HG02943 (cell line): ENCODE data around the gene DGCR8.

ENCODE experiments used
- ATAC-seq: cut with Tn5 transposase; IDR thresholded peaks from one replicate; pipeline ENCODE4 v1.9.1; 2021; ENCODE audit warnings: mild to moderate bottlenecking, low read depth, moderate library complexity; ENCODE audit not compliant: unreplicated experiment

The DGCR8 gene

DNA sequence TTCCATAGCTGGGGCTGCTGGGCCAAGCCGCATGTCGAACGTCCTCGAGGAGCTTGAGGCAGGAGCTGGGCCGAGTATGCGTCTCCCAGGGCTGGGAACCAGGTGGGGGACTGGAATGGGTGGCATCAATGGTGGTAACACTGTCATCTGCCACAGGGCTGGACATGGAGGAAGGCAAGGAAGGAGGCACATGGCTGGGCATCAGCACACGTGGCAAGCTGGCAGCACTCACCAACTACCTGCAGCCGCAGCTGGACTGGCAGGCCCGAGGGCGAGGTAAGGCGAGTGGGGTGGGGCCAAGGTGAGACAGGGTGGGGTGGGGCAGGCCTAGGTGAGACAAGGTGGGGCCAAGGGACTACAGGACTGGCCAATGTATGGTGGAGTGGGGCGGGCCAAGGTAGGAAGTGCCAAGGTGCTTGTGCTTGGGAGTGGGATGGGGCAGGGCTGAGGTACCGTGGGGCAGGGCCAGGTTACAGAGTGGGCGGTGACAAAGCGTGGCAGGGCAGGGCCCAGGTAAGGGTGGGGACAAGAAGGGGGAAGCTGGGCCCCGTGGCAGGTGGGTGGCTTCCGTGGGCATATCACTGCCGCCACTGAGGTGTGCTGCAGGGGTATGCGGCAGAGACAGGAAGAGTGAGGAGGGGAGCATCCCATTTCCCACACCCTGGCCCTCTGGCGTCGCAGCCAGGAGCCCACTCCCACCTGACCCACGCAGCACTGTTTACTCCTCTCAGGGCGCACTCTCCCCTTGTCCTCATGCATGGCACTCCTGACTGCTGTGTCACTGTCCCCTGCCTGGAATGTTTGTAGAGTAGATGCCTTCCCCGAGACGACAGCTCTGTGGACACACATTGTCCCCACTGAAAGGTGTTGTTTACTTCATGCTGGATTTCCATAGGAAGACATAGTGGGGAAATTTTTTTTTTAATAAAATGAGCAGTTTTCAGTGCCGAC, 27.5 kb upstream of the DGCR8 start:
- ATAC-seq: no peak

DNA sequence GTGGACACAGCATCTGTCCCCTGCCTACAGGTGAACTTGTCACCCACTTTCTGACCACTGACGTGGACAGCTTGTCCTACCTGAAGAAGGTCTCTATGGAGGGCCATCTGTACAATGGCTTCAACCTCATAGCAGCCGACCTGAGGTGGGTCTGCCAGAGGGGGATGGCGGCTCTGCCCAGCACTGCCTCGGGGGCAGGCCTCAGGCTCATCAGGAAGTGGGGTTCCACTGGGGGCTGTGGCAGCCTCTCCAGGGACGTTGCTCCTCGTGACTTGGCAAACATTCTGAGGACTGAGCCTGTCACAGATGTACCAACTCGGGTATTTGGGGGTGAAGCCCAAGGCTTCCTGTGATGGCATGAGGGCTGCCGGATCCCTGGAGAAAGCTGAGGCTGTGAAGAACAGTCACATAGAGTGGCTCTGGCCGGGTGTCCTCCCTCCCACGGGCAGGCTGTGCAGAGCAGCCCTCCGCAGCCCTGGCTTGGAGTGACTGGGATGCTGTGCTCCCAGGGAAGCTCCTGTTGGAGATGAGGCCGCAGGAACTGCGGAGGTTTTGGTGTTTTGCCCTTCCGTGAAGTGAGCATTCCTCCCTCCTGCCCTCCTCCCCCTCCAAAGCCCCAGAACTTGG, 26.5 kb upstream of the DGCR8 start:
- no peak for ATAC-seq

DNA sequence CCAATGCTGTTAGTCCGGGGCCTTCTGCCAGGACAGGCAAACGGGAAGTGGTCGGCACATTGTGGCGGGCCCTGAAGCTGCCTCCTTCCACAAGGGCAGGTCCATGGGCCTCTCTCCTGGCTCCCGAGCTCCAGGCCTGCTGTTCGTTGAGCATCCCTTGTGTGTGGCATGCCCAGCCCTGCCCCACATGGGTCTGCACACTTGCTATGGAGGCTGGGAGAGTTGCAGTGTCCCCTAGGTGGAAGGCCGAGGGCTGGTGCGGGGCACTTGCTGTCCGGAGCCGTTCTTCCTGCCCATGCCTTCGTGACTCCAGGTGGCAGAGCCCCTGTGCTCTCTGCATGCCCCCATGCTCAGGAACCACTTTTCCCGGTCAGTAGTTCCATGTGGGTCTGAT, 26.0 kb upstream of the DGCR8 start:
- no peak for ATAC-seq

DNA sequence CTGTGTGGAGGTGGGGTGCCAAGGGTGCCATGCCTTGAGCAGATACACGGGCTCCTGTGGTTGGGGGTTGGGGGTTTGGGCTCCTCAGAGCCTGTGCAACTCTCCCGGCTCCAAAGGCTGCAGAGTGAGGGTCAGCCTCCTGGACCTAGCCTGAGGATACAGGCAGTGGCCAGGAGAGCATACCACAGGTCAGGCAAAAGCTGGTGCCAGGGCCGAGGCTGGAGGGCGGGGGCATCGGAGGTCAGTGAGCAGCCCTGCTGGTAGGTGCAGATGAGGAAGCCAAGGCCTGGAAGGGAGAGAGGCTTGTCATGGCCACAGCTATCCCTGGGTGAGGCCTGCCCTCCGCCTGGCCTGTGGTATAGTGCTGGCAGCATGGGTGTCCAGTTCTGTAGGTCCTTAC, 25.6 kb upstream of the DGCR8 start:
- ATAC-seq: no peak

DNA sequence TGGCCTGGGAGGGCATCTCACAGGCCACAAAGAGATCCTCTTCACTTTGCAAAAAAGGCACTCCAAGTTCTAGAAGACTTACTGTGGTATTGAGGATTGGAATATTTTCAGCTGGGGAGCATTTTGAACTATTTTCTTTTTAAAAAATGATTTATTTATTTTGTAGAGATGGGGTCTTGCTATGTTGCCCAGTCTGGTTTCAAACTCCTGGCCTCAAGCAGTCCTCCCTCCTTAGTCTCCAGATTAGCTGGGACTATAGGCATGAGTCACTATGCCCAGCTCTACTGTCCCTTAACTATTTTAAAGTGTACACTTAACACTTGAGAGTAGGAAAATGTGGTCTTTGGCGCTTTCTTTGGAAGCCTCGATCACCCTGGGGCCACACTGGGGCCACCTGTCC, 24.9 kb upstream of the DGCR8 start:
- ATAC-seq: no peak

DNA sequence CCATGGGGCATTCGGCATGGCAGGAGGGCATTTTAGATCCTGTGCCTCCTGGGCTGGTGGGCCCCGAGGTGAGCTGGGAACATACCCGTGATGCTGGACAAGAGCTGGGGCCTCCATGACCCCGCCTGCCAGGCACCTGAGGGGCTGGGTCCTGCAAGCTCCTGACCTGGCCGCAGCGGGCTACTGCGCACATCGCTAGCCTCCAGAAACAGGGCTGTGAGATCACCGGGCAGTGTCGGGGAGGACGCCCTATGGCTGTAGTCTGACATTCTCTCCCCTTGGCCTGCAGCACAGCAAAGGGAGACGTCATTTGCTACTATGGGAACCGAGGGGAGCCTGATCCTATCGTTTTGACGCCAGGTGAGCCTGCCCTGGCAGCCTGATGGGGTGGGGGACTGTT, 24.4 kb upstream of the DGCR8 start:
- no peak for ATAC-seq

DNA sequence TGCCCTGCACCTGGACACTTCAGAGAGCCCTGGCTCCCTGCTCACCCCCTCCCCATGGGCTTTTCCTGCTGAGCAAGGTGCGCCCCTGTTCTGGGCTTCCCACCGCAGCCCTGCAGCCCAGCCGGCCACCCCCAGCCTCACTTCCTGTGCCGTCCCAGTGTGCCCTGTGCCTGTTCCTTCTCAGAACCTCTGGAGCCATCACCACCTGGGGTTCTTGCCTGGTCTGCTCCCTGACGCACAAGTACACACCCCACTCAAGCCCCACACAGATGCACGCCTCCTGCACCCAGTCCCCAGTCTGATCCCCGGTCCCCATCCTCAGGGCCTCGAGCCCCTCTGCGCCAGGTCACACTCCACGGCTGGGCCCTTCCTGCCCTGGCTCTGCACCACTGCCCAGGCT, 23.9 kb upstream of the DGCR8 start:
- ATAC-seq: no peak

DNA sequence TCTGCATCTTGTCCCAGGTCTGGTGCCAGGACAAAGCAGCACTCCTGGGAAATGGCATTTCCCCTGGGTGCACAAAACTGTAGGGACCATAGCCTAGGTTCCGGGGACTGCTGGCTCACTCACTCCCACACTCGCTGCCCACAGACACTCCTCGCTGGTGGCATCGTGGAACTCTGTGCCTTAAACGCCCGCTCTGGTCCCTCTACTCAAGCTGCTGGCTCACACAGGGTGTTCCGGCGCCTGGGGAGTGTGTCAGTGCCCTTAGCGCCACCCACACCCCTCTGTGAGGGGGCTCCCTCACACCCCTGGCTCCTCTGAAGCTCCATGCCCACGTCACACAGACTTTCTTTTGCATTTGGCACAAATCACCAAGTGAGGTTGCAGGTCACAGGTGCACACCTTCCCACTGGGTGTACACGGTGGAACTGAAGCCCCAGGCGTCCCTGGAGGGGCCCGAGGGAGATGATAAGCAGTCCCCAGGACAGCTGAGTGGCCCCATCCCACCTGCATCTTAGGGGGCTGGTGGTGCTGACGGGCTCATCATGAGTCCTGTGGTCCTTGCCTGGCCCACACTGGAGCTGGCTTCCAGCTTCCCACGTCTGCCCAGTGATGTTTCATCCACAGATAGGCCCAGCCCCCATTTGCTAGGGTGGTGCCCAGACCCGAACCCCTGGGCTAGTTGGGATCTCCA, 23.2 kb upstream of the DGCR8 start:
- no peak for ATAC-seq

DNA sequence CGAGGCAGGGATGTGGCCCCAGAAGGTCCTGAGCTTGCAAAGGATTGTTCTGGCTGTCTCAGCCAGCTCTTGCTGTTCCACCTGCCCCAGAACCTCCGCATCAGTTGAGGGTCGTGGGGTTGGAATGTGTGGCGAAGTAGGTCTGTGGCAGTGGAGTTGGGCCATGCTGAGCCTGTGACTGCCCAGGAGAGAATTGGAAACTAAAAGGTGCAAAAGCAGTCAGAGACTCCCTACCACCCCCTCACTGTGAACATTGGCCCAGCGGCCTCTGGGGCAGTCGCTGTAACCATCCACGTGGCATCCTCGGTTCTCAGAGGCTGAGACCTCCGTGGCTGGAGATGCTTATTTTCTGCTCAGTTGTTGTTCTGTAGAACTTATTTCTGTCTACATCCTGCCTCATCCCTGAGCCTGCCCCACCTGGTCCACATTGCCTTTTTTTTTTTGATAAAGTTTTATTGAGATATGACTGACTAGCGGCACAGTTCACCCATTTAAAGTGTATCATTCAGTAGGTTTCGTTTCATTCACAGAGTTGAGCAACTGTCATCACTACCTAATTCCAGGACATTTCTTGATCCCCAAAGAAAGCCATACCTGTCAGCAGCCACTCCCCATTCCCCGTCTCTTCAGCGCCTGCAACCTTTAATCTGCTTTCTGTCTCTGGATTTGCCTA, 22.3 kb upstream of the DGCR8 start:
- ATAC-seq: no peak

DNA sequence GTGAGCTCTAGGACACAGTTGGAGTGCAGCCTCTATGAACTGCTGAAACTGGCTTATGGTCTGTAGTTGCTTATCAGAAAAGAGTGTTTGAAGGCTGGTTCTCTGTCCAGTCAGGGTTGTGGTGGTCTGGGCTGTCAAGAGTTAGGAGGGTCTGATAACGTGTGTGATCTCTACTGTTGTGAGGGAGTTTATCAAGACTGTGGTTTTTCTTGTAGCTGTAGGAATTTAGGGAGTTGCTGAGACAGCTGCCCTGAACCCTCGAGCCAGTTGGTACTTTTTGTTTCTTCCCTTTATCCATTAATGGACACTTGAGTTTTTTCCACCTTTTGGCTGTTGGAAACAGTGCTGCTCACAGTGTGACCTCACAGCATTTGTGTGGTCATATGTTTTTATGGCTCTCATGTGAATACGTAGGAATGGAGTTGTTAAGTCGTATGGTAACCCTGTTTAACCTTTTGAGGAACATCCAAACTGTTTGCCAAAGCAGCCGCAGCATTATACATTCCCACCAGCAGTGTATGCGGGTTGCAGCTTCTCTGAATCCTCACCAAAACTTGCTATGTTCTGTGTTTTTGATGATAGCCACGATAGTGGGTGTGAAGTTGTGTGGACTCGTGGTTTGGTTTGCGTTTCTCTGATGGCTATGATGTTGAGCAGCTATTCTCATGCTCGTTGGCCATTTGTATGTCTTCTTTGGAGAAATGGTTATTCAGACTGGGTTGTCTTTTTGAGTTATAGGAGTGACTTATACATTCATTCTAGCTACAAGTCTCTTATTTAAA, 20.9 kb upstream of the DGCR8 start:
- no peak for ATAC-seq

DNA sequence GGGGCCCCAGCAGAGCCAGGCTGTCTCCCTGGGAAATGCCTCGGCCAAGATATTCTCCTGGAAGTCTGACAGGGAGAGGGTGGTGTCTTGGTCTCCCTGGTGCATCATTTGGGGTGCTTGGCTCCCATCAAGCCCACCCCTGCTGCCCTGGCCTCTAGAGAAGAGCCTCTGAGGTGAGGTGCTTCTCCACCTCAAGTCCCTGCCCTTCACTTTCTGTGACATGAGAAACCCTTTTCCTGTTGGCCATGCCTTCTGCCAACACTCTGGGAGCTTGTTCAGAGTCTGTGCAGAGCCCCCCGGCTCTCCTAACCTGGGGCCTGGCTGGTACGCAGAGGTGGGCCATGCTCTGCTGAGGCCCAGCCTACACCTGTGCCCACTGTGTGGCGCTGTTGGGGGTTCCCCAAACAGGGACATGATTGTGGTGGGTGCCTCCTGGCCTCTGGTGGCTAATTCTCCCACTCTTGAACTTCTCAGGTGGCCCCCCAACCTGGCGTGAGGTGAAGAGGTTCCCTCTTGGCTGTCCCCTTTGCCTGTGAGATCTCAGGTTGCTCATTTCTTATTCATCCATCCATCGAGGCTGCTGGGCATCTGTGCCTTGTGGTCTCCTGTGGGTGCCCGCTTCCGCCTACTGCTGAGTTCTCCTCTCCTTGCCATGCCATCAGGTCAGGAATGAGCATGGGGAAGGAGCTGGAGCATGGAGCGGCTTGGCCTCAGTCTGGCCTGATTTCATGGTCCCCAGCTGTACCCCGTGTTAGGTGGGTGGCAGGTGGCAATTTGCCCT, 19.2 kb upstream of the DGCR8 start:
- ATAC-seq: no peak

DNA sequence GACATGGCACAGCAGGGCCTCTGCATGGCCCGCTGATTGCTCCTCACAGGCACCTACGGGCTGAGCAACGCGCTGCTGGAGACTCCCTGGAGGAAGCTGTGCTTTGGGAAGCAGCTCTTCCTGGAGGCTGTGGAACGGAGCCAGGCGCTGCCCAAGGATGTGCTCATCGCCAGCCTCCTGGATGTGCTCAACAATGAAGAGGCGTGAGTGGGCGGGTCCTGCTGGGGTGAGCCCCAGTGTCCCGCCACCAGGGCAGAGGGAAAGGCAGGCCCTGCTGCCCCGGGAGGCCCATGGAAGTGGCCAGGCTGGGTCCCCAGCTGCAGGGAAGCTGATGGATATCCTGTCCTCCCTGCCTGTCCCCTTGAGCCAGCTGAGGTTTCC, 18.6 kb upstream of the DGCR8 start:
- ATAC-seq: no peak

DNA sequence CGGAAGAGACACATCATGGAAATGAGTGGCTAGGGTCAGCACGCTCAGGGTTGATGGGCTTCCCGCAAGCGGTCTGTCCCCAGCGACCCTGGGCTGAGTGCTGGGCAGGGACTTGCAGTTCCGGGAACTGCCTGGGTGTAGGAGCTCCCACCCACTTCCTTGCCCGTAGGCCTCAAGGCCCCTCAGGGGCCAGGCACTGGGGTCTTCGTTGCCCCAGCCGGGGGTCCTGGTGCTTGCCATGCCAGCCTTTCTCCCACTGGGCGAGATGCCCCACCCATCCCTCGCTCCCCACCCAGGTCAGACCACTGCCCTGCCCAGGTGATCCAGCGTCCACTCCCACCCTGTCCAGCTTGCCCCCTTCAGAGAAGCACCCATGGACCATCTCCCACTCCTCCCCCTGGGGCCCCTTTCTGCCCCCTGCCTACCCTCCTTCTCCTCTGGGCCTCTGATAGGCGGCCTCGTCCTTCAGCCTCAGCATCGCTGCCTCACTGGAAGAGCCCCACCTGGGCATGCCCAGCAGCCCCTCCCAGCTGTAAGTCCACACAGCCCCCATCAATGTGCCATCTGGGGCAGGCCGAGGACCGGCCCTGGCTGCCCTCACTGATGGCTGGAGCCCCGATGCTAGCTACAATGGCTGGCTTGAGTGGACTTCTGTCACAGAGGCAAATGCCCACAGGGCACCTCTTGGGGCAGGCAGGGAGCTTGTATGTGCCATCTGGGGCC, 17.8 kb upstream of the DGCR8 start:
- no peak for ATAC-seq

DNA sequence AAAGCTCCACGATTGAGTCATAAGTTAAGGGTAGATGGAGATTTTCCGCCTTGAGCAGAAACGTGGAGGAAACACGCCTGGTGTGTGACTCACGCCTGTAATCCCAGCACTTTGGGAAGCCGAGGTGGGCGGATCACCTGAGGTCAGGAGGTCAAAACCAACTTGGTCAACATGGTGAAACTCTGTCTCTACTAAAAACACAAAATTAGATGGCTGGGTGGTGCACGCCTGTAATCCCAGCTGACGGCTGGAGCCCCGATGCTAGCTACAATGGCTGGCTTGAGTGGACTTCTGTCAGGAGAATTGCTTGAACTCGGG, 17.3 kb upstream of the DGCR8 start:
- ATAC-seq: no peak

DNA sequence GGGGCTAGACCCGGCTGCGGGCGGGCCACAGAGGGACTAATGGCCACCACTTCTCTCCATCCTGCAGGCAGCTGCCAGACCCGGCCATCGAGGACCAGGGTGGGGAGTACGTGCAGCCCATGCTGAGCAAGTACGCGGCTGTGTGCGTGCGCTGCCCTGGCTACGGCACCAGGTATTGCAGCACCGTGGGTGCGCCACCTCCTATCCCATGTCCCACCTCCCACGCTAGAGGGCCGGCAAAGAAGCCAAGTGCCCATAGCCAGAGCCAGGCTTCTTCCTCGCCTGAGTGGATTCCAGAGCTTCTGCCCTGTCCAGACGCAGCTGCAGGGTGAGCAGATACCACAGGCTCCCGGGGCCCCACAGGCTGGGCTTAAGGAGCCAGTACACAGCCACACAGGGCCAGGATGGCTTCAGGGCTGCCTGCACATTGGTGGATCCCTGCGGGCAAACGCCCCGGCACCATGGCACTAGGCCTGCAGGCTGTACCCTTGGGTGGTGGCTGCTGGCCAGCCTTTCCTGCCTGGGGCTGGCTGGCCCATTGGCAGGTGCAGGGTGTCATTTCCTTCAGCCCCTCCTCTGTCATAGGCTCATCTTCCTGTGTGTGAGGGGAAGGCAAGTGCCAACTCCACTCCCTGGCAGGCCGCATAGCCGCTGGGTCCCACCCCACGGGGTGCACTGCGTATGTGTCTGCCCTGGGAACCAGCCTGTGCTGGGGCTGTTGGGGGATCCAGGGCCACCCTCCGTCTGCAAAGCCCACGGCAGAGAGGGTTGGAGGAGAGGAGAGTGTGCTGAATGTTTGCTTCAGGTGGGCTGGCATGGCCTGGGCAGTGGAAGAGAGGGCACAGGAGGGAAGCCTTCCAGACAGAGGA, 16.5 kb upstream of the DGCR8 start:
- no peak for ATAC-seq

DNA sequence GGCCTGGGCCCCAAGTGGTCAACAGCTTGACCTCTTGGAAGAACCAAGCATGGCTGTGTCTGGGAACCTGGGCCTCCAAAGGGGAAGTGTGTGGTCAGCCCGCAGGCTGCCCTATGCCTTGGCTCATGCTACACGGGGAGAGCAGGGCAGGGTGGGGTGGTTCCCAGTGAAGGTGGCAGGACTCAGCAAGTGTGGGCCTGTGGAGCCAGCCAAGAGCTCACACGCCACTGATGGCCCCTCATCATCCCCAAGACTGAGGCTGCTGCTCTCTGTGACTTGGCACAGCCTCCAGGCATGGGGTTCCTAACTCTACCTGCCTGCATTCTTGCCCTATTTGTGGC, 15.9 kb upstream of the DGCR8 start:
- no peak for ATAC-seq

DNA sequence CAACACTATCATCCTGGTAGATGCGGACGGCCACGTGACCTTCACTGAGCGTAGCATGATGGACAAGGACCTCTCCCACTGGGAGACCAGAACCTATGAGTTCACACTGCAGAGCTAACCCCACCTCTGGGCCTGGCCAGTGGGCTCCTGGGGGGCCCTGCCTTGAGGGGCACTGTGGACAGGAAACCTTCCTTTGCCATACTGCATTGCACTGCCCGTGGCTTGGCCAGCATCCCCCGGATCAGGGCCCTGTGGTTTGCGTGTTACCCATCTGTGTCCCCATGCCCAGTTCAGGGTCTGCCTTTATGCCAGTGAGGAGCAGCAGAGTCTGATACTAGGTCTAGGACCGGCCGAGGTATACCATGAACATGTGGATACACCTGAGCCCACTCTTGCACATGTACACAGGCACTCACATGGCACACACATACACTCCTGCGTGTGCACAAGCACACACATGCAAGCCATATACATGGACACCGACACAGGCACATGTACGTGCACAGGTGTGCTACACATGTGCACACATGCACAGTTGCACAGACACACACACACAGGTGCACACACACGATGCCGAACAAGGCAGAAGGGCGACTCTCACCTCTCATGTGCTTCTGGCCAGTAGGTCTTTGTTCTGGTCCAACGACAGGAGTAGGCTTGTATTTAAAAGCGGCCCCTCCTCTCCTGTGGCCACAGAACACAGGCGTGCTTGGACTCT, 15.3 kb upstream of the DGCR8 start:
- no peak for ATAC-seq
